DND-41 (cell line): Measurements from ENCODE around the gene HSPA12A.
"Not testable (repeated sequence)": the region's sequence is repeated elsewhere in the genome, so short reads cannot be mapped to it uniquely, and the experiment has no call there.

Source experiments
- ATAC-seq: fragments of 200-7000 bp; cut with Tn5 transposase; 3 replicates; pipeline ENCODE4 v1.9.1; 2021; ENCODE audit warnings: low read depth; ENCODE audit not compliant: insufficient read depth
- DNase-seq: peaks from one replicate; pipeline ENCODE4 v3.0.0-alpha.2; 2020
- H2AFZ ChIP-seq: 2 replicates; pipeline ENCODE4 v1.6.0; 2012; ENCODE audit warnings: low read depth, low read length
- H3K27ac ChIP-seq: 2 replicates; pipeline ENCODE4 v1.5.1; 2012; ENCODE audit warnings: low read length, inconsistent platforms
- H3K27me3 ChIP-seq: fragments of 200-600 bp; sonication (generic); 2 replicates; pipeline ENCODE4 v1.6.0; 2012; ENCODE audit warnings: low read length, mild to moderate bottlenecking, inconsistent platforms; ENCODE audit not compliant: insufficient read depth, poor library complexity
- H3K36me3 ChIP-seq: 2 replicates; pipeline ENCODE4 v1.5.1; 2012; ENCODE audit warnings: low read length, inconsistent platforms; ENCODE audit not compliant: insufficient read depth
- H3K4me1 ChIP-seq: 2 replicates; pipeline ENCODE4 v1.5.1; 2012; ENCODE audit warnings: mild to moderate bottlenecking, low read length; ENCODE audit not compliant: insufficient read depth
- H3K4me2 ChIP-seq: 2 replicates; pipeline ENCODE4 v1.6.0; 2012; ENCODE audit warnings: mild to moderate bottlenecking, moderate library complexity, low read length, inconsistent platforms; ENCODE audit not compliant: insufficient read depth
- H3K4me3 ChIP-seq, 2 experiments: fragments of 200-600 bp in 1 of 2; shearing (Covaris generic) in 1 of 2; 2 replicates each; pipeline ENCODE4 v1.5.1; 2012 to 2016; ENCODE audit warnings: inconsistent platforms in 2 of 2, low read length in 2 of 2, mild to moderate bottlenecking in 2 of 2, low read depth in 1 of 2, moderate library complexity in 1 of 2
- H3K79me2 ChIP-seq: 2 replicates; pipeline ENCODE4 v1.6.0; 2012; ENCODE audit warnings: low read length, inconsistent platforms; ENCODE audit not compliant: insufficient read depth
- H3K9ac ChIP-seq: 2 replicates; pipeline ENCODE4 v1.6.0; 2012; ENCODE audit warnings: low read depth, mild to moderate bottlenecking, inconsistent platforms, low read length, moderate library complexity
- H3K9me3 ChIP-seq: 2 replicates; pipeline ENCODE4 v1.5.1; 2012; ENCODE audit warnings: low read length, moderate library complexity, mild to moderate bottlenecking, inconsistent platforms; ENCODE audit not compliant: insufficient read depth, severe bottlenecking
- H4K20me1 ChIP-seq: 2 replicates; pipeline ENCODE4 v1.6.0; 2012; ENCODE audit warnings: low read length; ENCODE audit not compliant: insufficient read depth
- EZH2 ChIP-seq: IDR thresholded peaks from 3 replicates; pipeline ENCODE4 v1.6.1; 2012; ENCODE audit warnings: borderline replicate concordance, low read depth, mild to moderate bottlenecking, moderate library complexity, low read length, inconsistent platforms; ENCODE audit not compliant: severe bottlenecking
- TF ChIP-seq, protein P1 (sequence below): IDR thresholded peaks from 2 replicates; pipeline ENCODE4 v1.5.1; 2012; ENCODE audit warnings: borderline replicate concordance, low read length, moderate library complexity, mild to moderate bottlenecking; ENCODE audit not compliant: poor library complexity, severe bottlenecking; ENCODE audit errors: extremely low read depth

Gene HSPA12A

DNA sequence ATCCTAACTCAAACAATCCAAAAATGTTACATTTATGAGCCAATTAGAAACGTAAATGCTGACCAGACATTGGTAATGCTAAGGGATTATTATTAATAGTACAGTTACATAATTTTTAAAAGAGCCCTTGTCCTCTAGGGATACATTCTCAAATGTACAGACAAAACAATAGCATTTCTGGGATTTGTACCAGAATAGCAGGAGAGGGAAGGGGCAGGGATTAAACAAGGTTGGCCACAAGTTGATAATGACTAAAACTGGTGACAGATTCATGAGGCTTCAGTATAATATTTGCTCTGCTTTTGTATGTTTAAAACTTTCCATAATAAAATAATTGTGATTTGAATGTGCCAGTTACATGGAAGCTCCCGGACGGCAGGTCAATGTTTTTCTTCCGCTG lies 27.0 kb downstream of the HSPA12A start:
- ATAC-seq (no peak), DNase-seq (no peak)
- H3K27me3 ChIP-seq = peaks cover 13% of the 10 kb centered on the region
- H3K4me2 ChIP-seq = no peak overlapping the region
- no peaks in the 10 kb centered on the region for H3K79me2 ChIP-seq
- no peaks in the 10 kb centered on the region for H3K36me3 ChIP-seq
- no peaks in the 10 kb centered on the region for H3K9me3 ChIP-seq
- H3K4me3 ChIP-seq = no peak overlapping the region
- no peak overlapping the region for H2AFZ ChIP-seq
- H4K20me1 ChIP-seq = no peaks in the 10 kb centered on the region; the same call in 1 of the 2 replicates
- no peak overlapping the region for H3K9ac ChIP-seq
- no peaks in the 10 kb centered on the region for H3K4me1 ChIP-seq
- H3K27ac ChIP-seq = no peak overlapping the region
- TF ChIP-seq EZH2 = no peak
- TF ChIP-seq, protein P1, sequence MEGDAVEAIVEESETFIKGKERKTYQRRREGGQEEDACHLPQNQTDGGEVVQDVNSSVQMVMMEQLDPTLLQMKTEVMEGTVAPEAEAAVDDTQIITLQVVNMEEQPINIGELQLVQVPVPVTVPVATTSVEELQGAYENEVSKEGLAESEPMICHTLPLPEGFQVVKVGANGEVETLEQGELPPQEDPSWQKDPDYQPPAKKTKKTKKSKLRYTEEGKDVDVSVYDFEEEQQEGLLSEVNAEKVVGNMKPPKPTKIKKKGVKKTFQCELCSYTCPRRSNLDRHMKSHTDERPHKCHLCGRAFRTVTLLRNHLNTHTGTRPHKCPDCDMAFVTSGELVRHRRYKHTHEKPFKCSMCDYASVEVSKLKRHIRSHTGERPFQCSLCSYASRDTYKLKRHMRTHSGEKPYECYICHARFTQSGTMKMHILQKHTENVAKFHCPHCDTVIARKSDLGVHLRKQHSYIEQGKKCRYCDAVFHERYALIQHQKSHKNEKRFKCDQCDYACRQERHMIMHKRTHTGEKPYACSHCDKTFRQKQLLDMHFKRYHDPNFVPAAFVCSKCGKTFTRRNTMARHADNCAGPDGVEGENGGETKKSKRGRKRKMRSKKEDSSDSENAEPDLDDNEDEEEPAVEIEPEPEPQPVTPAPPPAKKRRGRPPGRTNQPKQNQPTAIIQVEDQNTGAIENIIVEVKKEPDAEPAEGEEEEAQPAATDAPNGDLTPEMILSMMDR = no peak

DNA sequence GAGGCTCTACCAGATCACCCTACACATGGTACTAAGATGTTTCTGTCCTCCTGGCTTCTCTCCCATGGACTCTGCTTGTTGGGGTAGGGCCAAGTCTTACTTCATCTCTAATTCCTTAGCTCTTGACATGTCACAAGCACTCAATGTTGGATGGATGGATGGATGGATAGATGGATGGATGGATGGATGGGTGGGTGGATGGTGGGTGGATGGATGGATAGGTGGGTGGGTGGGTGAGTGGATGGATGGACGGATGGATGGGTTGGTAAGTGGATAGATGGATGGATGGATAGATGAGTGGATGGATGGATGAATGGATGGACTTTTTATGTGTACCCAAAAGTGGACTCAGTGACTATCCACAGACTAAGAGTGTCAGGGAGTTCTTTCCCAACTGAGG lies 28.5 kb downstream of the HSPA12A start:
- H4K20me1 ChIP-seq = no peaks in the 10 kb centered on the region
- no peaks in the 10 kb centered on the region for H3K4me1 ChIP-seq
- TF ChIP-seq EZH2 = no peak
- TF ChIP-seq, protein P1 = no peak
- no peak overlapping the region for H3K4me2 ChIP-seq
- H3K27ac ChIP-seq = no peak overlapping the region
- H3K9ac ChIP-seq = no peak overlapping the region
- H3K27me3 ChIP-seq = peaks cover 12% of the 10 kb centered on the region
- no peak for DNase-seq
- H3K36me3 ChIP-seq = no peaks in the 10 kb centered on the region
- H3K4me3 ChIP-seq = no peak overlapping the region
- H3K9me3 ChIP-seq = no peaks in the 10 kb centered on the region
- H3K79me2 ChIP-seq = no peaks in the 10 kb centered on the region
- ATAC-seq = no peak
- H2AFZ ChIP-seq = no peak overlapping the region

DNA sequence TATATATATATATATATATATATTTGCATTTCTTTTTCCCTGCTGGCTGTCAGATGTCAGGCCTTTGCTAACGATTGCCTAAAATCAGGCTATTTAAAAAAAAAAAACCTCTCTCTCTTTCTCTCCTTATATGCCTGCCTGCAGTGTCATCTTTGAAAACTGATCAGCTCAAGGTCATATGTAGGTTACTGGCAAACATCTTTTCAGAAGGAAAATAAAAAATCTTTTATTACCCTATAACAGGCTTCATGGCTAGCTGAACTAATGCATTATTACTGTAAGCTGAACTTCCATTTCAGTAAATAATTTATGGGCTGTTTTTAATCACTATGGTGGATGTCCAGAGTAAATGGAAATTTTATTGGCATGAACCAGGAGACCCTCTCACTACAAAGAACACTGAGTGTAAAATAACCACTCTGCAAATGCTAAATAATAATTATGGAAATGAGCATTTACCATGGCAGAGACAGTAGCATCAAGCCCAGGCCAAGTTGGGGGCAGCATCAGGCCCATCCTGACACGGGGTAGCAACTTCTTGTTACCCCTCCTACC lies 29.3 kb downstream of the HSPA12A start:
- TF ChIP-seq, protein P1 = no peak
- no peak for TF ChIP-seq EZH2
- H3K4me1 ChIP-seq = no peaks in the 10 kb centered on the region
- DNase-seq = no peak

DNA sequence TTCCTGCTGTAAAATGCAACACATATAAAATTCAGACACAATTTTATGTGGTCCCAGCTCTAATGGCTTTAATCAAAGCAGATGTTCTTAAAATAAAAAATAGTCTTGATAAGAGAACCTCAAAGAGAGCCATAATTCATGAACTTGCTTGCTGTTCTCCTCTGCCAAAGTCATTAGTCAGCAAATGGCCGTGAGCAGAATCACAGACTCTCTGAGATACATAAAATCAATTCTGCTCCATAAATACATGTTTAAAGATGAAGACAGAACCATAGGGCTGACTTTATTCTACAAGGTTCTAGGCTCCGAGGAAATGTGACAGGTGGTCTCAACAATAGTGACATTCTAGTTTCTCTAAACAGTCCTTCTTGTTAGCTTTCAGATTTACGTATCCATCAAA lies 29.8 kb downstream of the HSPA12A start:
- no peak overlapping the region for H3K27ac ChIP-seq

More for the DNA sequence above, 29.3 kb downstream of the HSPA12A start:
- Histone ChIP-seq H3K4me3 (no peak overlapping the region), H4K20me1 (no peaks in the 10 kb centered on the region), H3K36me3 (no peaks in the 10 kb centered on the region), H3K27ac (no peak overlapping the region), H3K9ac (no peak overlapping the region), H3K27me3 (peaks cover 5% of the 10 kb centered on the region), H2AFZ (no peak overlapping the region), H3K4me2 (no peak overlapping the region), H3K79me2 (no peaks in the 10 kb centered on the region), H3K9me3 (no peaks in the 10 kb centered on the region)
- no peak for ATAC-seq

DNA sequence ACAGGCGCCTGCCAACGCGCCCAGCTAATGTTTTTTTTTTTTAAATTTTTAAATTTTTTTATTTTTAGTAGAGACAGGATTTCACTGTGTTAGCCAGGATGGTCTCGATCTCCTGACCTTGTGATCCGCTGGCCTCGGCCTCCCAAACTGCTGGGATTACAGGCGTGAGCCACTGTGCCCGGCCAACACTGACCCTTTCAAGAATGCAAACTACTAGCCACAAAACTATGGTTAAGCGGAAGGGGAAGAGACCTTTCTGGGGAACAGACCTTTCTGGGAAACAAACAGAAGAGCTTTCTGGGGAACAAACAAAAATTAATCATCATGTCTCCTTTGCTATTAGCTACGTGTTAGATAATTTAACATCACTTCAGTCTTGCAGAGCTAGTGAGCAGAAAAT lies 30.6 kb downstream of the HSPA12A start:
- H4K20me1 ChIP-seq, H3K27ac ChIP-seq, H2AFZ ChIP-seq, H3K9ac ChIP-seq, H3K36me3 ChIP-seq, ATAC-seq, H3K4me1 ChIP-seq, H3K27me3 ChIP-seq, H3K4me3 ChIP-seq, H3K4me2 ChIP-seq, DNase-seq, H3K9me3 ChIP-seq, H3K79me2 ChIP-seq: not testable (repeated sequence)

More for the DNA sequence above, 29.8 kb downstream of the HSPA12A start:
- Histone ChIP-seq H2AFZ (no peak overlapping the region), H3K9ac (no peak overlapping the region), H3K27me3 (no peaks in the 10 kb centered on the region), H3K36me3 (no peaks in the 10 kb centered on the region), H3K4me1 (no peaks in the 10 kb centered on the region), H3K9me3 (no peaks in the 10 kb centered on the region), H3K4me2 (no peak overlapping the region), H3K4me3 (no peak overlapping the region), H4K20me1 (no peaks in the 10 kb centered on the region), H3K79me2 (no peaks in the 10 kb centered on the region)
- TF ChIP-seq, protein P1 = no peak
- TF ChIP-seq EZH2 = no peak
- ATAC-seq = no peak
- no peak for DNase-seq
